ENCODE data around the gene TMEFF2.

GRCh38 chr2:192067631-192068030 lies 127.1 kb downstream of the TMEFF2 start:
- TF ChIP-seq GATA2 (IDR thresholded peaks at IDR 0.05; ENCODE audit: low read depth, low read length) (no peak), GATA3 (IDR thresholded peaks at IDR 0.05; ENCODE audit: low read depth, low read length) (no peak)

All from SH-SY5Y (cell line).